GM18499 (cell line): ENCODE results near the gene TBC1D10A.
"Not testable (repeated sequence)": the region's sequence is repeated elsewhere in the genome, so short reads cannot be mapped to it uniquely, and the experiment has no call there.

Experiments
- ATAC-seq: cut with Tn5 transposase; IDR thresholded peaks from one replicate; pipeline ENCODE4 v1.9.1; 2021; ENCODE audit warnings: moderate number of reproducible peaks; ENCODE audit not compliant: insufficient read depth, unreplicated experiment

Gene TBC1D10A

DNA sequence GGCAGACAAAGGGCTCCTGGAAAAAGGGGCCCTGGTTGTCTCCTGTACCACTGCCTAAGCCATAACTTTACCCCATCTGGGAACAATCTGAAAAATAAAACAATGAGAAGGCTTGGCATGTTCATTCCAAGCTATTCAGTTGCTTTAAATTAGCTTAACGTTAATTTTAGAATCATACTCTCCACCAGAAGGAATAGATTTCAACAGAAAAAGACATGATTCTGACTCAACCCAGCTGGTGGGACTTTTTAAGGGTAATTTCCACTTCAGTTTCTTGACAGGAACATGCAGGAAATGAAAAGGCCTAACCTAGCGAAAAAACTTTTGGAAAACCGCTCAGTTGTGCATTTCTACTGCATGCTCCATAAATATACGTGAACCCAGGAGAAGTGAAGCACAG is 22.1 kb upstream of the TBC1D10A start:
- ATAC-seq, result no peak

DNA sequence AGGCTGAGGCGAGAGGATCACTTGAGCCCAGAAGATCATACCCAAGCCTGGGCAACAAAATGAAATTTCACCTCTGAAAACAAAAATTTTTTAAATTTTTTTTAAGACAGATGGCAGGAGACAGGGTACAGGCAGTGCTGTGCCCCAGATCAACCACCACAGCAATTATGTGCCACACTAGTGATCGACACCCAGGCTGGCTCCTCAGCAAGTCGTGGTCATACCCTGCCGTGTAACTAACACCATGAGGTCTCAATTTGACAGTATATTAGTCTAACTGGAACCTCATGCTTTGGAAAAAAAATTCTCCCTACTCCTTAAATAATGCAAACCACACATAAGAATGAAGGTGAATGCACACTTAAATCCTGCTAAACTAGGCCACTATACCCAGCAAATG is 21.7 kb upstream of the TBC1D10A start:
- ATAC-seq, result no peak

- ATAC-seq, result no peak
Measured at GRCh38 chr22:30347255-30347892, 20.6 kb upstream of the TBC1D10A start.

DNA sequence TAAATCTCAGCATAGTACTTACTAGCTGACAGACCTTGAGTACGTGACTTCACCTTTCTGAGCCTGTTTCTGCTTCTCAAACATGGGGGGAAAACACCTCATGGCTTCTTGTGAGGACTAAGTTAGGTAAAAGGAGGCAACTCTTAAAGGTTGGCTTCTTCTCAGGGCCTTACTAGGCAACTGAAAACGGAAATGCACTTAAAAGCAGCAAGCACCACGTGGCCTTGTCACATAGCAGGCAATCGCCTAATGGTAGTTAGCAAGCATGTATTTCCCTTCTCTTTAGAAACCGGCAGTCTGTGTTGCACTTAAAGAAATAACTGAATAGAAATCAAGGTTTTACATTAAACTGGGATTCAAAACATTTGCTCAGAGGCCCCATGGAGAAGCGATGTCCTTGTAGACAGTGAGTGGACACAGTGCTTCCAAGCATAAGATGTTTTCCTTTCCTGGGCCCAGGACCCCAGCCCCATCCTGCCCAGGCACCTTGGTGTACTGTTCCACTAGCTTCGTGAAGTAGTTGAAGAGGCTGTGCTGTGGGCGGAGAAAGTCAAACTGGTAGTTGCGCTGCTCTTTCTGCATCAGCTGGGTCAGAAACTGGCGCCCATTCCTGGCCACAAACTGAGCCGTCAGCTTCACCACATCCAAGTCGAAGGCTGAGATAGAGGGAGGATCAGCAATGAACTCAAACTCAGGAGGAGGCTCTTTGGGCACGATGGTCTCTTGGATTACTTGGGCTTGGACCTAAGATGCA is 17.9 kb upstream of the TBC1D10A start:
- ATAC-seq, result no peak

DNA sequence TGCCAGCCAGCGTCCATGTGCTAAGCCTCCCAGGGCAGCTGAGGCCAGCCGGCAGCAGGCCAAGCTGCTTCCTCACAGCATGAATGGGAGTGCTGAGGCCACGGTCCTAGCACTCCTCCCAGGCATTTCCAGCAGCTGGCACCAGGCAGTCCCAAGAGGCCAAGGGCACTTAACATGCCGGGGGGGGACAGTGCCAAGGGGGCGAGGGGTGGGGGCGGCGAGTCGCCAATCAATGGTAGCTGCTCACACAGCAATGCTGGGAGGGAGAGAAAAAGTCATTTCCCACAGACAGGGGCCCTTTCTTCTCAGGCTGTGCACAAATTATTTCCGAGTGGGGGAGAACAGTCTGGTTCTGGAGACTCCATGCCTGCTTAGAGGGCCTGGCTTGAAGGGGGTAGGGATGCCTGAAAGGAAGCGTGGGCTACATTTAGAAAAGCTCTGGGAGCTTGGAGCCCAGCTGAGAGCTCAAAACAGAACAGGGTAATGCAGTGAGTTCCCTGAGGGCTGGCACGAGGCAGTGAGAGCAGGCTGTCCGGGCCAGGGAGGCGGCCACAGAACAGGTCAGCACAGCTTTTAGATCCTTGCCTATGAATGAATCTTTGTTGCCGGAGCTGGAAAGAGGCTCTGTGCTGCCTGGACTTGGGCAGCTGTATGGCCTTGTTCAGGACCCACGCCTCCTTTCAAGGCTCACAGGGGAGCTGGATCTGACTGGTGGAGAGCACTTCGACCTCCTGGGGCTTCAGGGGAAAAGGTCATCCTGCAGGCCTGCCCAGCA is 14.4 kb upstream of the TBC1D10A start:
- ATAC-seq, result no peak

DNA sequence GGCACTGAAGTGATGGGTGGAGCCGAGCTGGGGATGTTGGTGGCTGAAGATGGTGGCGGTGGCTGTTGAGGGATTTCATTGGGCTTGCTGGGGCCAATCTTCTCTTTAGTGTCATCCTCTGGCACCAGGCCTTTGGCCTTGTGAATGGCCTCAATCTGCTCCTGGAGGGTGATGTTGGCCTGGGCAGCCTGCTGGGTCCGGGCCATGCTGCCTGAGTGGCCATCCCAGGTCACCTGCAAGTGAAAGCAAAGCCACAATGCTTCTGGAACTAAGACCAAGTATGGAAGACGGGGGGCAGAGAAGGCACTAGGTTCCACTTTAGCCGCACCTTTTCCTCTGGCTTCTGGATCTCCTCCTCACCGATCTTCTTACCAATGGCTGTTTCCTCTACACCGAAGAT is 12.1 kb upstream of the TBC1D10A start:
- ATAC-seq, result no peak

DNA sequence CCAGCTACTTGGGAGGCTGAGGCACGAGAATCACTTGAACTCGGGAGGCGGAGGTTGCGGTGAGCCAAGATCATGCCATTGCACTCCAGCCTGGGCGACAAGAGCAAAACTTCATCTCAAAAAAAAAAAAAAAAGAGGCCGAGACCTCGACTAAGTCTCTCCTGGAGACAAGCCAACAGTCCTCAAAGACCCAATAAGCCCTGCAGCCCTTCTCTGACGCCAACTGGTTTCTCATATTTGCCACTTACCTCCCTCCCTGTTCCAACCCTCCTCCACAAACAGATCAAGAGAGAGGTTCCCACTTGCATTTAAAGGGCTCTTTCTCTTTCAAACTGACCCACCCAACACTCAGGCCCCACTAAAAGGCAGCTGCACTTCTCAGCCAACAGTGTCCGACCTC is 11.6 kb upstream of the TBC1D10A start:
- ATAC-seq, result not testable (repeated sequence)

DNA sequence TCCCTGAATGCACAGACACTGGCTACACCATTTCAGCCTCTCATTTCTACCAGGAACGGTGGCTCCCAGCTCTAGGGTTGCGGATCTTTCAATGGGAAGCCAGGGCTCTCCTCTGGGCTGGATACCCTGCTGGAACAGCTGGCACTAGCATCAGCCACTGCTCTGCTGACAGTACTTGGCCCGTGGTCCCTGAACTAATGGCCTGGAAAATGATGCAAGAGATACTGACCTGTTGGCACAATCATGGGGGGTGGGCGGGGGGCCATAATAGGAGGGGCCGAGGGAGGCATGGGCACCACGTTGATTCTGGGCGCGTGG is 10.7 kb upstream of the TBC1D10A start:
- no peak for ATAC-seq

GRCh38 chr22:30336752-30337460 is 10.2 kb upstream of the TBC1D10A start:
- no peak for ATAC-seq

DNA sequence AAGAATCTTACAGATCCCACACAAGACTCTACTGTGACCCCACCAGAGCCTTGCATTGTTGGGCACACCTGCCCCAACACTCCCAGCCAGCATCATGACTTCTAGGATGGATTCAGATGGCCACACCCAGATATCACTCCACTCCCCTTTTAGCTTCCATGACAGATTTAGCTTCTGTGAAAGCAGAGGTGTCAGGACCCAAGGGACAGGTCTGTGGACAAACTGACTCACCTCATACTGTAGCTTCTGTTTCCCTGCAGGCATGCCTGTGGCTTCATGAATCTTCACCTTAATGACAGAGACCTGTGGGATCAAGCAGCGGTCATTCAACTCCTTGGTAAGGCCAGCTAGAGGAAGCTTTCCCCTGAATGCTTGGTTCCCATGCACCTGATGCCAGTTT is 8.5 kb upstream of the TBC1D10A start:
- no peak for ATAC-seq

GRCh38 chr22:30334646-30335045 is 7.9 kb upstream of the TBC1D10A start:
- no peak for ATAC-seq

GRCh38 chr22:30333707-30334087 is 7.0 kb upstream of the TBC1D10A start:
- no peak for ATAC-seq

DNA sequence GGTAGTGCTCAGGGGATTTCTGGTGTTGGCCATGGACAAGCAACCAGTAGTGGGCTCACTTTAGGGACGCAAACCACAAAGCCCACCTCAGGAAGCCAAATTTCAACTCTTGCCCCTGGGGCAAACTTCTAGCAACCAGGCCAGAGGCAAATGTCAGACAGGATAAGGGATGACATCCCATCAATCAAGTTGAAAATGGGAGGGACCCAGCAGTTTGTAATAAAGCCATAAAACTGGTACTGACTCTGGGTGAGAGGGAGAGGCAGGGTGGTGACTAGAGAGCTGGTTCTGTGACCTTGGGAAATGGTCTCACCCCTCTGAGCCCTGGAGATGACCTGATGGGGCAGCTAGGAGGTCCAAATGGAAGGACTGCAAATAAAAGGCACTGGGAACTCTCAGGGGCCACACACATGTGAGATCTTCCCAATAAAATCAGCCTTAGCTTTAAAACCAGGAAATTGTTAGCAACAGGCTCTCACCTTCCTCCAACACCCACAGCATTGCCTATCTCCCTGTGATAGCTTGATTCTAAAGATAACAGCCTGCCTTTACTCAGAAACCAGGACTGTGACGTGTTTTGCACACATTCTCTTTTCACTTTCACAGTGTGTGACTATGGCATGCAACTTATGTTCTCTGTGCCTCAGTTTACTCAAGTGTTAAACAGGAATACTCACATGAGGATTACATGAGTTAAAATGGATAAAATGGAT is 6.4 kb upstream of the TBC1D10A start:
- ATAC-seq, result no peak

- ATAC-seq, result no peak
Measured at GRCh38 chr22:30332551-30332950, 5.8 kb upstream of the TBC1D10A start.

DNA sequence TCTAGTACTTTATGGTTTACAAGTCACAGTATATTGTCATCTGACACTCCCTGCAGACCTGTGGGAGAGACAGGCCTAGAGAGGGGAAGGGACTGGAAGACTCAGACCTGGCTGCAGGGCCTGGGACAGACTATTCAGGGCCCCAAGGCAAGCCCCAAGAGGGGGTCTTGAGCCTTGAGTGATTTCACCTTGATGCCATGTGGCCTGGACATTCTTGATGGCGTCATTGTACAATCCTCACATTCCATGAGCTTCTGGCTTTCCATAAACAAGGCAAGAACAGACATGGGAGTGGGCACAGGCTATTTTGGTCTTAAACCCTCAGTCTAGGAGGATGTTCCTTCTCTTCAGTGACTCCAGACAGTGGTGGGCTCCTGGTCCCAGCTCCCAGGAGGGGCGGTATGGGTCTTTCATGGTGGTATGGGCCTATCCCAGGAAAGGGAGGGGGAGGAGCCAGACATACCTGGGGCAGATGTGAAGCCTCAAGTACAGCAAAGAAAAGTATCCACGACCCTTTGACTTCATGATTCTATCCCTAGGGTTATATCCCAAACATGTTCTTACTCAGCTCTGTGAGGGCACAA is 1.8 kb upstream of the TBC1D10A start:
- no peak for ATAC-seq

- ATAC-seq, result no peak
Measured at GRCh38 chr22:30327864-30328345, 1.2 kb upstream of the TBC1D10A start.

GRCh38 chr22:30326255-30326705 is 461 bp downstream of the TBC1D10A start:
- ATAC-seq, result no peak

GRCh38 chr22:30325724-30326254 is 952 bp downstream of the TBC1D10A start:
- no peak for ATAC-seq

DNA sequence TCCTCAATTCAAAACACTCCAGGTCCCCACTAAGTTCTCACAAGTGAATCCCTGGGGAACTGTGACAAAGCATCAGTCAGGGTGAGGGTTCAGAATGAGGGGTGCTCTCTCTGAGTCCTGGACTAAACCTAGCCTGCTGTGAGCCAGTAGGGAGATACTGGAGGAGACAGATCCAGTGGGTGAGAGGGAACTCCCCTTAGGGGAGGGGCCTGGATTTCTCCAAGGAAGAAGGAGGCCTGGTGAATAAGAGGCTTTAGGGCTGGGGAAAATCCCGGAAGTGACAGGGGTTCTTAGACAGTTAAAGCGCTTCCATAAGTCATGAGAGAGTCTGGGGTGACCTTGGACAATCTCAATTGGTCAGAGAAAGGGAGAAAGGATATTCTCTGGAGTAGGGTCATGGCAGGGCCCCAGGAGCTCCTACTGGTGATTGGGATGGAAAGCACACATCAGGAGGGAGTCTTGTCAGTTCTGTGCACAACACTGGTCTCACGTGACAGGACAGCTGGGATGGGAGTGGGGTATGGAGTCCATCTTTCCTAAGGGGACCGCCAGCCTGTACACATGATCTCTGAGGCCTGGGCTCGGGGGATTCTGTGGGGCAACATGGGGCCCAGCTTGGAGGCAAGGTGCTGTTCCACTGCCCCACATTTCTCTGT is 1.5 kb downstream of the TBC1D10A start:
- no peak for ATAC-seq
